Activated CD4-positive, alpha-beta T cell treated with anti-CD3 and anti-CD28 coated beads, Interleukin-2, amount 10 ng/mL, durations not matched to agents 7 days and 5 days (primary cell): ENCODE measurements around the gene VTI1A. TPM values are rescaled to one million over a fixed set of nuclear protein-coding genes. Genes with fewer than 3 reads are reported as not detected.

Source experiments
- CTCF ChIA-PET: fragments of 350-600 bp; sonication (Branson Sonifier 250); formaldehyde crosslinking; loops from one replicate; lab custom pipeline; 2021; ENCODE audit warnings: antibody characterized with exemption; lab: Charles Lee
- POLR2A ChIA-PET: fragments of 350-600 bp; sonication (Branson Sonifier 250); formaldehyde crosslinking; loops from one replicate; lab custom pipeline; 2021; ENCODE audit warnings: antibody characterized with exemption; lab: Charles Lee
- DNase-seq: peaks from one replicate; pipeline ENCODE4 v3.0.0-alpha.2; 2020
- H3K27ac Mint-ChIP-seq: one replicate; pipeline ENCODE4 v1.8.0; 2021; ENCODE audit warnings: mild to moderate bottlenecking, moderate library complexity, mixed read lengths
- H3K27me3 Mint-ChIP-seq: one replicate; pipeline ENCODE4 v1.8.0; 2021; ENCODE audit warnings: mixed read lengths
- H3K36me3 Mint-ChIP-seq: one replicate; pipeline ENCODE4 v1.8.0; 2021; ENCODE audit warnings: low read depth, mixed read lengths
- H3K4me1 Mint-ChIP-seq: one replicate; pipeline ENCODE4 v1.8.0; 2021; ENCODE audit warnings: mixed read lengths
- H3K4me3 Mint-ChIP-seq: one replicate; pipeline ENCODE4 v1.8.0; 2021; ENCODE audit warnings: mild to moderate bottlenecking, moderate library complexity, mixed read lengths
- H3K9me3 Mint-ChIP-seq: one replicate; pipeline ENCODE4 v1.8.0; 2021; ENCODE audit warnings: mixed read lengths
- total RNA-seq, 2 experiments: library from RNA; stranded (reverse); gene quantifications; one replicate each; pipeline ENCODE4 v1.2.3, GENCODE V29; 2021

Gene VTI1A
- total RNA-seq, 2 experiments from 2014 or later, result 39.6 to 41.5 TPM

GRCh38 chr10:112839928-112840654, 393.1 kb downstream of the VTI1A start:
- CTCF ChIA-PET, result no interaction called here
- Mint-ChIP-seq H3K4me3 (no peak overlapping the region), H3K27me3 (no peaks in the 10 kb centered on the region), H3K27ac (no peak overlapping the region), H3K9me3 (peaks cover 10% of the 10 kb centered on the region), H3K4me1 (no peaks in the 10 kb centered on the region), H3K36me3 (peaks cover 1% of the 10 kb centered on the region)
- no peak for DNase-seq
- POLR2A ChIA-PET, result no interaction called here

GRCh38 chr10:112841549-112841948, 394.5 kb downstream of the VTI1A start:
- POLR2A ChIA-PET, result no interaction called here
- CTCF ChIA-PET, result no interaction called here

GRCh38 chr10:112842832-112843360, 395.9 kb downstream of the VTI1A start:
- Mint-ChIP-seq H3K27ac (no peak overlapping the region), H3K4me3 (no peak overlapping the region), H3K9me3 (peaks cover 24% of the 10 kb centered on the region), H3K27me3 (no peaks in the 10 kb centered on the region), H3K36me3 (peaks cover 1% of the 10 kb centered on the region), H3K4me1 (no peaks in the 10 kb centered on the region)
- ChIA-PET POLR2A (no interaction called here), CTCF (no interaction called here)
- no peak for DNase-seq

More at GRCh38 chr10:112841549-112841948, 394.5 kb downstream of the VTI1A start:
- H3K9me3 Mint-ChIP-seq, result peaks cover 15% of the 10 kb centered on the region
- no peak overlapping the region for H3K4me3 Mint-ChIP-seq
- no peaks in the 10 kb centered on the region for H3K27me3 Mint-ChIP-seq
- peaks cover 1% of the 10 kb centered on the region for H3K36me3 Mint-ChIP-seq
- no peak for DNase-seq
- H3K4me1 Mint-ChIP-seq, result no peaks in the 10 kb centered on the region
- H3K27ac Mint-ChIP-seq, result no peak overlapping the region

GRCh38 chr10:112843623-112844022, 396.6 kb downstream of the VTI1A start:
- H3K4me3 Mint-ChIP-seq, result no peak overlapping the region
- POLR2A ChIA-PET, result no interaction called here
- no peaks in the 10 kb centered on the region for H3K36me3 Mint-ChIP-seq
- CTCF ChIA-PET, result no interaction called here
- DNase-seq, result no peak
- H3K27me3 Mint-ChIP-seq, result no peaks in the 10 kb centered on the region
- H3K9me3 Mint-ChIP-seq, result peaks cover 30% of the 10 kb centered on the region
- no peaks in the 10 kb centered on the region for H3K4me1 Mint-ChIP-seq
- H3K27ac Mint-ChIP-seq, result no peak overlapping the region

DNA sequence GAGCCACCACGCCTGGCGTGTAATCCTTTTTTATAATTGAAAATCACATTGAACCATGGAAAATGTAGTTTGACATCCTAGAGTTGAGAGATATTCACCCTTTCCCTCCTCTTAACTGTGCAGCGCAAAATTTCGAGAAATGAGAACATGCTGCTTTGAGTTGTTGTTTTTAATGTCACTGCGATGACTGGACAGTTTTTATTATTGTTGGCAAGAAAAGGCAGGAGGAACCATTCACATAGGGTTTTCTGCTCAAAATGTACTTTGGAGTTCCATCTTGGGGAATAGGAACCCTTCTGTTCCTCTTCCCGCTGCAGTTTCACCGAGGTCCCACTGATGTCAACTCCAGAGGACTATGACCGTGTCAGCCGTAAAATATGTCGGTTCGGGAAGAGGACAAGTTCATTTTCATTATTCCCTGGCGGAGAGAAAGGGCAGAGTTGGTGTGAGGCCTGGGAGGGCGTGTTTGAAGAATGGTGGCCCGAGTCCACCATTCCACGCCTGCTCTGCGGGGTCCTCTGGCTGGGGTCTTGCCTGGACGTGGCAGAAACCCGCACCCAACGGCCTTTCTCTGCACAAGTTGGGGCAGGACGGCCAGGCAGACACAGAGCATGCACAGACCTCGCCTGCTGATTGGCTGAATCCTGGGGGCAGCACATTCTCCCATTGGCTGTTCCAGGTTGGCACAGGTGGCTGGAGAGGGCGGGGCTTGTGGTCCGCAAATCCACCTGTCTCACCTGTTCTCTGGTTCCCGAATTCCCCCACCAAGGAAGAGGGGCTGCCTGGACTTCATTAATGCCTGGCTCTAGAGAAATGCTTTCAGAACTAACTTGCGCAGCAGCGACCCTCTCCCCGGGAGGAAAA, 397.9 kb downstream of the VTI1A start:
- no peak overlapping the region for H3K4me3 Mint-ChIP-seq
- no peaks in the 10 kb centered on the region for H3K36me3 Mint-ChIP-seq
- H3K27me3 Mint-ChIP-seq, result no peaks in the 10 kb centered on the region
- ChIA-PET CTCF (no interaction called here), POLR2A (no interaction called here)
- H3K4me1 Mint-ChIP-seq, result no peaks in the 10 kb centered on the region
- H3K9me3 Mint-ChIP-seq, result peaks cover 33% of the 10 kb centered on the region
- no peak for DNase-seq
- no peak overlapping the region for H3K27ac Mint-ChIP-seq

- H3K4me1 Mint-ChIP-seq, result no peaks in the 10 kb centered on the region
- H3K9me3 Mint-ChIP-seq, result peaks cover 29% of the 10 kb centered on the region
- no peak overlapping the region for H3K27ac Mint-ChIP-seq
- no peak for DNase-seq
- no peaks in the 10 kb centered on the region for H3K27me3 Mint-ChIP-seq
- CTCF ChIA-PET, result no interaction called here
- no peak overlapping the region for H3K4me3 Mint-ChIP-seq
- no peaks in the 10 kb centered on the region for H3K36me3 Mint-ChIP-seq
- POLR2A ChIA-PET, result no interaction called here
Measured at GRCh38 chr10:112847778-112848177, 400.8 kb downstream of the VTI1A start.

- no peak for DNase-seq
- H3K27me3 Mint-ChIP-seq, result no peaks in the 10 kb centered on the region
- H3K36me3 Mint-ChIP-seq, result no peaks in the 10 kb centered on the region
- CTCF ChIA-PET, result no interaction called here
- H3K4me3 Mint-ChIP-seq, result no peak overlapping the region
- peaks cover 29% of the 10 kb centered on the region for H3K9me3 Mint-ChIP-seq
- no peak overlapping the region for H3K27ac Mint-ChIP-seq
- POLR2A ChIA-PET, result no interaction called here
- H3K4me1 Mint-ChIP-seq, result no peaks in the 10 kb centered on the region
Measured at GRCh38 chr10:112848228-112848627, 401.2 kb downstream of the VTI1A start.

GRCh38 chr10:112848868-112849430, 401.9 kb downstream of the VTI1A start:
- DNase-seq, result no peak
- ChIA-PET POLR2A (no interaction called here), CTCF (no interaction called here)
- no peak overlapping the region for H3K27ac Mint-ChIP-seq
- no peak overlapping the region for H3K4me3 Mint-ChIP-seq
- H3K4me1 Mint-ChIP-seq, result no peaks in the 10 kb centered on the region
- H3K36me3 Mint-ChIP-seq, result no peaks in the 10 kb centered on the region
- no peaks in the 10 kb centered on the region for H3K27me3 Mint-ChIP-seq
- H3K9me3 Mint-ChIP-seq, result peaks cover 29% of the 10 kb centered on the region

GRCh38 chr10:112849546-112849945, 402.5 kb downstream of the VTI1A start:
- no peak for DNase-seq
- H3K36me3 Mint-ChIP-seq, result no peaks in the 10 kb centered on the region
- CTCF ChIA-PET, result no interaction called here
- POLR2A ChIA-PET, result no interaction called here
- no peak overlapping the region for H3K27ac Mint-ChIP-seq
- no peaks in the 10 kb centered on the region for H3K27me3 Mint-ChIP-seq
- H3K9me3 Mint-ChIP-seq, result peaks cover 27% of the 10 kb centered on the region
- H3K4me3 Mint-ChIP-seq, result no peak overlapping the region
- H3K4me1 Mint-ChIP-seq, result no peaks in the 10 kb centered on the region

- CTCF ChIA-PET, result no interaction called here
- Mint-ChIP-seq H3K27me3 (no peaks in the 10 kb centered on the region), H3K4me3 (no peak overlapping the region), H3K36me3 (no peaks in the 10 kb centered on the region), H3K9me3 (peaks cover 20% of the 10 kb centered on the region), H3K27ac (no peak overlapping the region), H3K4me1 (no peaks in the 10 kb centered on the region)
- no peak for DNase-seq
- POLR2A ChIA-PET, result no interaction called here
Measured at GRCh38 chr10:112851181-112851580, 404.2 kb downstream of the VTI1A start.

- H3K27ac Mint-ChIP-seq, result no peak overlapping the region
- no peaks in the 10 kb centered on the region for H3K4me1 Mint-ChIP-seq
- H3K36me3 Mint-ChIP-seq, result no peaks in the 10 kb centered on the region
- no peak overlapping the region for H3K4me3 Mint-ChIP-seq
- H3K27me3 Mint-ChIP-seq, result no peaks in the 10 kb centered on the region
- POLR2A ChIA-PET, result no interaction called here
- CTCF ChIA-PET, result no interaction called here
- H3K9me3 Mint-ChIP-seq, result peaks cover 21% of the 10 kb centered on the region
- DNase-seq, result no peak
Measured at GRCh38 chr10:112851588-112852211, 404.7 kb downstream of the VTI1A start.

DNA sequence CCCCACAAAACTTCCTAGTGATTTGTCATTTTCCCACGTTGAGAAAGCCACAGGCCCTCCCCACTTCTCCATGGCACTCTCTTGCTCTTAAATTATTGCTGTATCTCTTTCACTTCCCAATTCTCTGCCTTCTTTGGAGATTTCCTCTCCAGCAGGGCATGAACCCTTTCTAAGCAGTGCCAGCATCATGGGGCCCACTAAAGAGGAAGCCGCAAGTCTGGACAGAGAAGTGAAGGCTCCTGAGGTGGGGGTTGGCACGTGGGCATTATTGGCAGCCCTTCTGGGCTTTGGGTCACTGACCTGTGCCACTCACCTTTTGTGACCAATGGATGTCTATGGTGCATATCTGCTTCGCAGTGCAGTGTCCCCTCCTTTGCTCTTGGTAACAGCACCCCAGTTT, 405.3 kb downstream of the VTI1A start:
- no peaks in the 10 kb centered on the region for H3K27me3 Mint-ChIP-seq
- no peak overlapping the region for H3K4me3 Mint-ChIP-seq
- no peak for DNase-seq
- no peaks in the 10 kb centered on the region for H3K4me1 Mint-ChIP-seq
- H3K9me3 Mint-ChIP-seq, result peaks cover 20% of the 10 kb centered on the region
- ChIA-PET CTCF (no interaction called here), POLR2A (no interaction called here)
- H3K27ac Mint-ChIP-seq, result no peak overlapping the region
- no peaks in the 10 kb centered on the region for H3K36me3 Mint-ChIP-seq

- POLR2A ChIA-PET, result no interaction called here
- DNase-seq, result no peak
- Mint-ChIP-seq H3K36me3 (no peaks in the 10 kb centered on the region), H3K27me3 (no peaks in the 10 kb centered on the region), H3K27ac (no peak overlapping the region), H3K4me3 (no peak overlapping the region), H3K9me3 (peaks cover 13% of the 10 kb centered on the region), H3K4me1 (no peaks in the 10 kb centered on the region)
- CTCF ChIA-PET, result no interaction called here
Measured at GRCh38 chr10:112855134-112855533, 408.1 kb downstream of the VTI1A start.
